HG02678 (cell line): Measurements from ENCODE around the gene ZSWIM3.
"Not testable (repeated sequence)": the region's sequence is repeated elsewhere in the genome, so short reads cannot be mapped to it uniquely, and the experiment has no call there.

Experiments used
- ATAC-seq: cut with Tn5 transposase; IDR thresholded peaks from one replicate; pipeline ENCODE4 v1.9.1; 2021; ENCODE audit warnings: mild to moderate bottlenecking, moderate library complexity; ENCODE audit not compliant: unreplicated experiment

The ZSWIM3 gene

GRCh38 chr20:45859916-45860315, 2.5 kb downstream of the ZSWIM3 start:
- ATAC-seq, result no peak

DNA sequence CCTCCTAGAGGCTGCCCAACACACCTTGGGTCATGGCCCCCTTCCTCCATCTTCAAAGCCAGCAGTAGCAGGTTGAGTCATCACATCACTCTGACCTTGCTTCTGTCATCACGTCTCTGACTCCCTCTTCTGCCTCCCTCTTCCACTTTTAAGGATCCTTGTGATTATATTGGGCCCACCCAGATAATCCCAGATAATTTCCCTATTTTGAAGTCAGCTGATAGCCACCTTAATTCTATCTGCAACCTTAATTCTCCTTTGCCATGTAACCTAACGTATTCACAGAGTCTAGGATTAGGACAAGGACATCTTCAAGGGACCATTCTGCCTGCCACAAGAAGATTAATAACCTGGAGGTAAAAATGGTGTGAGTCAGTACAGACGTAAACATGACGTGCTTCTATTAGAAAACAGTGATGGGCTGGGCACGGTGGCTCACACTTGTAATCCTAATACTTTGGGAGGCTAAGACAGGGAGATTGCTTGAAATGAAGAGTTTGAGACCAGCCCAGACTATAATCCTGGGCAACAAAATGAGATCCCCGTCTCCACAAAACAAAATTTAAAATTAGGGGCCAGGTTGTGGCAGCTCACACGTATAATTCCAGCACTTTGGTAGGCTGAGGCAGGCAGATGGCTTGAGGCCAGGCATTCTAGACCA, 3.3 kb downstream of the ZSWIM3 start:
- no peak for ATAC-seq

GRCh38 chr20:45861221-45862075, 4.0 kb downstream of the ZSWIM3 start:
- no peak for ATAC-seq

DNA sequence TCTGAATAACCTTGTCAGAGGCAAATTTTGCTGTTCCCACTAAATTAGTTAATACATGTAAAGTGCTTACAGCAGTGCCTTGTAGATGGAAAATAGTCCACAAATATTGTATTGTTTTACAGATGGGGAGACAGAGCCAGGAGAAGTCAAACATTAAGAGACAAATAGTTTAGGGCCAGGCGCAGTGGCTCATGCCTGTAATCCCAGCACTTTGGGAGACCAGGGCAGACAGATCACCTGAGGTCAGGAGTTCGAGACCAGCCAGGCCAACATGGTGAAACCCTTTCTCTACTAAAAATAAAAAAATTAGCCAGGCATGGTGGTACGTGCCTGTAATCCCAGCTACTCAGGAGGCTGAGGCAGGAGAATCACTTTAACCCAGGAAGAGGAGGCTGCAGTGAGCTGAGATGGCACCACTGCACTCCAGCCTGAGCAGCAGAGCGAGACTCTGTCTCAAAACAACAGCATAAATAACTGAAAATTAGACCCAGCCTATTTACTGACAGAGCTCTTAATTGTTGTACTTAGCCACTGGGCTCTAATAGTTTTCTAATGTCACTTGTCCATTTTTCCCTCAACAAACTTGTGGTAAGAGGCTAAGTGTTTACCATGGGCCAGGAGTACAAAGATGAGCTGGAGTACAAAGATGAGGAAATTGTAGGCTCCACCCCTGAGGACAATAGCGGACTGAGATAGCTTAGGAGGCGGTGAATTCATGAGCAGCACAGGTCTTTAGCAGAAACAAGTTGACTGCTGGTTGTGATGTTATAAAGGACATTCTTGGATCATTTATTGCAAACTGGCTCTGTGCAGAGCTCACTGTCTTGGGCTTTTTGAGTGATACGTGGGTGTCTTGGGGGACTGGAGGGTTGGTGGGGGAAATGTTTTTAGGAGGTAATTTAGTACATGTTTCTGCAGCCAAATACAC, 6.4 kb downstream of the ZSWIM3 start:
- no peak for ATAC-seq

GRCh38 chr20:45866454-45866853, 9.0 kb downstream of the ZSWIM3 start:
- no peak for ATAC-seq

- ATAC-seq, result no peak
Observed at GRCh38 chr20:45867136-45867818, 9.9 kb downstream of the ZSWIM3 start.

- ATAC-seq, result no peak
Observed at GRCh38 chr20:45867819-45868176, 10.4 kb downstream of the ZSWIM3 start.

GRCh38 chr20:45872626-45873025, 15.2 kb downstream of the ZSWIM3 start:
- no peak for ATAC-seq

DNA sequence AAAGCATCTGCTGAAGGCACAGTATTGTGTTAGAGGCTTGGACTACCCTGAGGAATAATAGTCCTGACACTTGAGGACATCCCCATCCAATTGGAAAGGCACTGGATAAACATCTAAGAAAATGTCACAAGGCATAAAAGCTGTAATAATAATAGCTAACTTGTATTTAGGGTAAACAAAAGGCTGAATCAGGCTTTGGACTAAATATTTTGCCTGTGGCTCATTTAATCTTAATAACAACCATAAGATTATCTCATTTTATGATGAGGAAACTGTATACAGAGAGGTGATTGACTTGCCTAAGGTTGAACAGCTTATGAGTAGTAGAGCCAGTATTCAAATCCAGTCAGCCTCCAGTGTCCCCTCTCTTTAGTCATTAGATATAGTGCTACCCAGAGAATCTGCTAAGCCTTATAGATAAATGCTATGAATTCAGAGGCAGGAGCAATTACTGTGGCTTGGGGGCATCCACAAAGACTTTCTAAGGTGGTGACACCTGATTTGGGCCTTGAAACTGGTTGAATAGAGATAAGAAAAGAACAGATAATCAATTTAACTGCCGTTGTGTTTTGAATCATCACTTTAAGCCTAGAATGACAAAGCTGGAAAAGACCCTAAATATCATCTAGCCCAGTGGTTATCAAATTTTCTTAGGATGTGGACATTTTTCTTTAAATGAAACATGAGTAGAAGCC, 16.1 kb downstream of the ZSWIM3 start:
- no peak for ATAC-seq

DNA sequence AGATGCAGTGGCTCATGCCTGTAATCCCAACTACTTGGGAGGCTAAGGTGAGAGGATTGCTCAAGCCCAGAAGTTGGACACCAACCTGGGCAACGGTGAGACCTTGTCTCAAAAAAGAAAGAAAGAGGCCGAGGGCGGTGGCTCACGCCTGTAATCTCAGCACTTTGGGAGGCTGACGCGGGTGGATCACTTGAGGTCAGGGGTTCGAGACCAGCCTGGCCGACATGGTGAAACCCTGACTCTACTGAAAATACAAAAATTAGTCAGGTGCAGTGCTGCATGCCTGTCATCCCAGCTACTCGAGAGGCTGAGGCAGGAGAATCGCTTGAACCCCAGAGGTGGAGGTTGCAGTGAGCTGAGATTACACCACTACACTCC, 16.7 kb downstream of the ZSWIM3 start:
- not testable (repeated sequence) for ATAC-seq

GRCh38 chr20:45874576-45874975, 17.2 kb downstream of the ZSWIM3 start:
- ATAC-seq, result no peak

GRCh38 chr20:45878076-45878761, 20.8 kb downstream of the ZSWIM3 start:
- ATAC-seq, result no peak

- peak; percentile 97 for ATAC-seq
Observed at GRCh38 chr20:45880988-45881788, 23.8 kb downstream of the ZSWIM3 start, which contains the start of gene ZSWIM1. Gene ZSWIM1 (plus strand): TSS chr20:45881227. CDS start chr20:45882593, 1,366 bp downstream.

DNA sequence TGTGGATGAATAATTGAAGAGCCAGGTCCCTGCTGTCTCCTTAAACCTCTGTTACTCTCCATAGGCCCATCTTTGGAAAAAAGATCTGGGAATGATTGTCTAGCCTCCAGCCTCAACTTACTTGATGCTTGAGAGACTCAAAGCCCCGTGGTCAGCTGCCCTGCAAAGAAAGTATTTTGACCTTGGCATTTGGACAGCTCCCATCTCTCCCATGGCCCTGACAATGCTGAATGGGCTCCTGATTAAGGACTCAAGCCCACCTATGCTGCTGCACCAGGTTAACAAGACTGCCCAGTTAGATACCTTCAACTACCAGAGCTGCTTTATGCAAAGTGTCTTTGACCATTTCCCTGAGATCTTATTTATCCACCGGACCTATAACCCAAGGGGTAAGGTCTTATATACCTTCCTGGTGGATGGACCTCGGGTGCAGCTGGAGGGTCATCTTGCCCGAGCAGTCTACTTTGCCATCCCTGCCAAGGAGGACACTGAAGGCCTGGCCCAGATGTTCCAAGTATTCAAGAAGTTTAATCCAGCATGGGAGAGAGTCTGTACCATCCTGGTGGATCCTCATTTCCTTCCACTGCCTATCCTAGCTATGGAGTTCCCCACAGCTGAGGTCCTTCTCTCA, 25.2 kb downstream of the ZSWIM3 start:
- no peak for ATAC-seq

- no peak for ATAC-seq
Observed at GRCh38 chr20:45883100-45883469, 25.7 kb downstream of the ZSWIM3 start.

DNA sequence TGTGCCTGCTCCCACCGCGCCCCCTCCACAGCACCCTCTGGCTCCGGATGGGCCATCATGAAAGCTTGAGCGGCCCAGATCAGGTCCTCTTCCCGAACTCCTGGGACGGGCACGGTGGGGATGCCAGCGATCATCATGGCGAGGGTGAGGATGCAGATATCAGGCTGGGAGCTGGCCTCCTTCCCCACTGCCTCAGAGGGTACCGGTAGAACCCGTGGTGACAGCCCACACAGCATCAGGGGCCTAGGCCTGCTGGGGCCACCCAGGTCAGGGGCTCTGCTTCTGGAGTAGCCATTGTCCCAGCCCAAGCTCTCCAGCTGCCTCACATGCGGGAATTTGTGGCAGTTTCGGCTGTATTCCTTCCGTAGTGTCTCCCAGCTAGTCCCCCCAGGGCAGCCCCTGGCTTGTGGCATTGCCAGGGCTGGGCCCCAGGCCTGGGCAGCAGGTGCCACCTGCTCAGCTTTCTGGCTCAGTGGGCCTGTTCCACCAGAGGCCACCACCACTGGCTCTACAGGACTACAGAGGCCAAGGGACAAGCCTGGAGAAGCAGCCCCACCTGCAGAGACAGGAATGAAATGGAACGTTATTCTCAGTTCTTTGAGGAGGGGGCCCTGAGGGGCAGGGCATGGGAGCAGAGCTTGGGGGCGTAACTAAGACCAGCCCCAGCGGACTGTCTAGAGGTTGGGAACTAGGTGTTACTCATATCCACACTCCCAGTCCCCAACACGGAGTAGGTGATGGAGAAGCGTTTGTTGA, 29.4 kb downstream of the ZSWIM3 start:
- ATAC-seq, result no peak

GRCh38 chr20:45887346-45887715, 29.9 kb downstream of the ZSWIM3 start, which contains the start of gene SPATA25:
Gene SPATA25 (minus strand): TSS chr20:45887622. CDS start chr20:45887590, 32 bp downstream.
- no peak for ATAC-seq
